HG03439 (cell line): Measurements from ENCODE around the gene SRC.

Experiments used
- ATAC-seq: cut with Tn5 transposase; IDR thresholded peaks from one replicate; pipeline ENCODE4 v1.9.1; 2021; ENCODE audit warnings: mild to moderate bottlenecking, moderate library complexity; ENCODE audit not compliant: unreplicated experiment

Gene SRC

DNA sequence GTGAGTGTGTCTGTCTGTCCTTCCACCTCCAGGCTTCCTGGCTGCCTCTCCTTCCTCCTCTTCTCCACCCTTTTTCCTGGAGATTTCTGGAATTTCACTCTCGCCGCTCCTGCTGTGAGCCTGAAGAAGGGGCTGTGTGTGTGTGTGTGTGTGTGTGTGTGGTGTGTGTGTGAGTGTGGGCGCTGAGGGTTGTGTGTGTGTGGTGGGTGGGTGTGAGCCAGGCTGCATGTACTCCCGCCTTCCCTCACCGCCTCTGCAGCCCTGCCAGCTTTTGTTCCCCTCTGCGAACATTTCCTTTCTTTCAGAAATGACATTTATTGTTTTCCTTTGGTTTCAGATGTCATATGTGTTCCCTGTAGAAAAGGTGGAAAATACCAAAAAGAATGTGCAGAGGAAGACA is 76.0 kb downstream of the SRC start:
- ATAC-seq, result no peak

DNA sequence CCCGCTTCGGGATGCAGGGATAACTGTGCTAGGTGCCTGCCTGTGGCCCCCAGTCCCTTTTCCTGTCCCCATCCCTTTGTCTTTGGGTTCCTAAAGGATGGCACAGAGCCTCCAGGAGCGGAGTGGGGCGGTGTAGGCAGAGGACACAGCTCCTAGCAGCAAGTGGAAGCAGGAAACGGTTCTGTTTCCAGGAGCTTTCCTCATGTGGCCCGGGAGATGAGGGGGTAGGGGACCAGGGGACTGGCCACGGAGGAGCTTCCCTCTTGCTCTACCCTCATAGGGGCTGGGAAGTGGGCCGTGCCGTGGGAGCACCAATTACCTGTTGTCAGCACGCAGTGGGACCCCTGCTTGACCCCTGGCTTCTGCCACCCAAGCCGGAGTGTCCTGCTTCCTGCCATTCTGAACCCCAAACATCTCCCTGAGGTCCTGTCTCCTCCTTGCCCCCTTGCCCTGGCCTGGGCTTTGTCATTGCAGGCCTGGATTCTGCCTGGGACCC is 76.9 kb downstream of the SRC start:
- no peak for ATAC-seq

DNA sequence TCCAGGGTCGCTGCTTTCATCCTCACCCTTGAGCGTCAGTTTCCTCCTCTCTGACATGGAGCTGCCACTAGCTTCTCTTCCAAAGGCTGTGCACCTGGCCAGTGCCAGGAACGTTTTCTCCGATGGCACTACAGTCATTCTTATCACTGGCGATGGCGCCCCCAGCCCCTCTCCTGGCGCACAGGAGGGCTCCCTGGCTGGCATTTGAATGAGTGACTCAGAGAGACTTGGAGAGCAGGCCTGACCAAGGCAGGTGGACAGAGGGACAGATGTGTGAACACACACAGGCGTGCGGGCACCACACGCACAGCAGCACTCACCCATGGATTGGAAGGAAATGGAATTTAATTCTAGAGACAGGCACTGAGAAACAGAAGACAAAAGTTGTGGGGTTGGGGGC is 77.6 kb downstream of the SRC start:
- no peak for ATAC-seq

DNA sequence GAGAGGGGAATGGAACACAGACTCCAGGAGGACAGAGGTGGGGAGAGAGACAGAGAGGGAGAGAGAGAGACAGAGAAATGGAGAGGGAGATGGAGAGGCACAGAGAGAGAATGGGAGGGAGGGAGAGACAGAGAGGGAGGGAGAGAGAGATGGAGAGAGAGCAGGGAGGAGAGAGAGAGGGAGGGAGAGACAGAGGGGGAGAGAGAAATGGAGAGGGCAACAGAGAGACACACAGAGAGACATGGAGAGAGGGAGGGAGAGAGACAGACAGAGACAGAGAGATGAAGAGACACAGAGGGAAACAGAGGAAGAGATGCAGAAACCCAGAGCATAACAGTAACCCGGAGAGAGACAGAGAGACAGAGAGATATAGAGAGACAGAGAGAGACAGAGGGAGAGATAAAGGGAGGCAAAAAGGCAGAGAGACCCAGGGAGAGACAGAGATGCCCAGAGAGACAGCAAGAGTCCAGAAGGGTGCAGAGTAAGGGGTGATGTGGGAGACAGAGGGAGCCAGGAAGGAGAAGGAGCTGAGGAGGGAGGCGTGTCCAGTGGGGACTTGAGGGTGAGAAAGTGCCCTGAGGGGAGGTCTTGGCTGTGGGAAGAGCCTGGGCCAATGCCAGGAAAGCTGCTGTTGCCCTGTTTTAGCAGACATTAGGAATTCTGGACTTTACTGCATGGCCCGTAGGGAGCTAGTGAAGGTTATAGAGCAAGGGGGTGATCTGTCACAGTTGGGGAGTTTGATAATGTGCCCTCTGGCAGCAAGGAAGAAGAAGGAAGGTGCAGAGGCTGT is 78.3 kb downstream of the SRC start:
- no peak for ATAC-seq

DNA sequence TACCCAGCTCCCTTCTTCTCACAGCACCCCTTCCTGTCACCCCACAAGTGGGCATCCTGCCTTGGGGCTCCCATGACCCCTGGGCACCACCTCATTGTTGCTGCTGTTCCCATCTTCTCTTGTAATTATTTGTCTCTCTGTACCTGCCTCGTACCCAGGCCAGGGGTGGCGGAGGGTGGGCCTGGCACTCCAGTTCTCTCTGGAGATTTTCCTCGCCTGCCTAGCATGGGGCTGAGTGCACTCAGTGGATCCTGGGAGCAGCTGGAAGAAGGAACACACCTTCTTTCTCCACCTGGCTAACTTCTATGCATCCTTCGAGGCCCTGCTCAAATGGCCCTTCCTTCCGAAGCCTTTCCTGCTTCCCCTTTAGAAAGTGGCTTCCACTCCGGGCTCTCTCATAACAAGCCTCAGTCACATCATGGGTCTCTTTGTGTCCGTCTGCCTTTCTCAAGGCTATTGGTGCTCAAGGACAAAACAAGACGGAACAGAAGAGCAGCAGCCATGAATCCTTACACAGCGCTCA is 79.2 kb downstream of the SRC start:
- no peak for ATAC-seq

DNA sequence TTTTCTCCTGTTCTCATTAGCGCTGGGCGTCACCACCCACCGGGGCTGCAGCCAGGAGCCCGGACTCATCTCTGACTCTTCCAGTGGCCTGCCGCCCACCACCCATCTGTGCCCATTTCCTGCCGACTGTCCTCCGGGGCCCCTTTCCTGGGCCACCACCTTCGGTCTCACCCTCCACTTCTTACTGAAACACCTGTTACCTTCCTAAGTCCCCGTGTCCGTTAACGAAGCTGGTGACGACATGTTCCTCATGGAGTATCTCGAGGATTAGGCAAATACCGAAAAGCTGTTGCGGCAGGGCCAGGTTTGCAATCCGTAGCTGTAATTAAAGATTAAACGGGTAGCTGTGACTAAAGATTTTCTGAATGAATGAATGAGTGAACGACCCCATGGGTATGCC is 80.2 kb downstream of the SRC start:
- ATAC-seq, result no peak

DNA sequence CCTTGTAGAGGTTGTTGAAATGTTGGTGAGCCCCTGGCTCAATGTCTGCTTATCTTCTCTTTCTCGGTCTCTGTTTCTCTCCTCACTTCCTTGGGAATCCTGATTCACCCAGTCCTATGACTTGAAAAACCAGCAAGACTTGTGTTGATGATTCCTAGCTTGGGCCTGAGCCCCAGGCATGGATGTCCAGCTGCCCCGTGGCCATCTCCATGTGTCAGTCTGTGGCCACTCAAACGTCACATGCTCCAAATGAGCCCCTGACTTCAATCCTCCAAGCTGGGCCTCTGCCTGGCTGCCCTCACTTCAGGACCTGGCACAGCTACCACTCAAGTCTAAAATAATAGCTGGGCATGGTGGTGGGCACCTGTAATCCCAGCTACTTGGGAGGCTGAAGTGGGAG is 81.0 kb downstream of the SRC start:
- no peak for ATAC-seq

DNA sequence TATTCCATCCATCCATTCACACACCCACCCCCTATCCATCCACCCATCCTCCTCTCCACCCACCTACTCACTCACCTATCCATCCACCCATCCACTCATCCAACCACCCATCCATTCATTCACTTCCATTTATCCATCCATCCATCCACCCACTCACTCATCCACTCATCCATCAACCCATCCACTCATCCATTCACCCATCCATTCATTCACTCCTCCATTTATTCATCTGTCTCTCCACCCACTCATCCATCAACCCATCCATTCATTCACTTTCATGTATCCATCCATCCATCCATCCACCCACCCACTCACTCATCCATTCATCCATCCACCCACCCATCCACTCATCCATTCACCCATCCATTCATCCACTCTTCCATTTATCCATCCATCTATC is 84.1 kb downstream of the SRC start:
- no peak for ATAC-seq

DNA sequence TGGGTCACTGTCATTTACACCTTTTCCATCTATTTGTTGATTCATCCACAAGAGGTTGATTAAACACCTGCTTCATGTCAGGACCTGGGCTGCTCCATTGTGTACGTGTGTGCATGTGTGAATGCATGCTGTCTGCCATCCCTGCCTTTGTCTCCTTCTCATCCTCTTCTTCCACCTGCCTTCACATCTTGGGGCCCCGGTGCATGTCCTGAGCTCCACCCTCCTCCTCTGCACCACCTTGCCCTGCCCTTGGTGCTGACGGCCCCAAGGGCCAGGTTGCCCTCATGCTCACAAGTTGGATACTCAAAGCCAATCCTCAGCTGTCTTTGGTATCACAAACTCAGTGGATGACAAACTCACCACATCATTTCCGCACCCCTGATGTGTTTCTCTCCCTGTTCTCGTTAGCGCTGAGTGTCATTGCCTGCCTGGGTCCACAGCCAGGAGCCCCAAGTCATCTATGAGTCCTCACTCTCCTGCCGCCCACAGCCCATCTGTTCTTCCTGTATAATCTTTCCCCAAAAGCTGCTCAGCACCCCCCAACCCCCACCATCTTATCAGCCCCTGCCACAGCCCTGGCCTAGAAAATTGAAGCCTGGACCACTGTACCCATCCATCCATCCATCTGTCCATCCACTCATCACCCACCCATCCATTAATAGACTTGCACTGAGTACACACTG is 85.0 kb downstream of the SRC start:
- no peak for ATAC-seq

DNA sequence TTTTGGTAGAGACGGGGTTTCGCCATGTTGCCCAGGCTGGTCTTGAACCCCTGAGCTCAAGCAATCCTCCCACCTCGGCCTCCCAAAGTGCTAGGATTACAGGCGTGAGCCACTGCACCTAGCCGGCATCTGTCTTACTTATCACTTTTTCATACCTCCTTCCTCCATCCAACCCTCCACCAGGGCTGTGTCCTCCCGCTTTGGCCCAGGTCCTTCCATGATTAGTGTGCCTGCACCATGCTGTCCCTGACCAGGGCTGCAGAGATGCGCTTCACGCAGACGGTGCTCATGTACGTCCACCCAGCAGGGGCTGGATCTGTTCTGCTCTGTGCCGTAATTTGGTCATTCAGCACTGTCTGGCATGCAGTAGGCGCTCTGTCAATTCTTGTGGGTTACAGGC is 85.8 kb downstream of the SRC start:
- ATAC-seq, result no peak

DNA sequence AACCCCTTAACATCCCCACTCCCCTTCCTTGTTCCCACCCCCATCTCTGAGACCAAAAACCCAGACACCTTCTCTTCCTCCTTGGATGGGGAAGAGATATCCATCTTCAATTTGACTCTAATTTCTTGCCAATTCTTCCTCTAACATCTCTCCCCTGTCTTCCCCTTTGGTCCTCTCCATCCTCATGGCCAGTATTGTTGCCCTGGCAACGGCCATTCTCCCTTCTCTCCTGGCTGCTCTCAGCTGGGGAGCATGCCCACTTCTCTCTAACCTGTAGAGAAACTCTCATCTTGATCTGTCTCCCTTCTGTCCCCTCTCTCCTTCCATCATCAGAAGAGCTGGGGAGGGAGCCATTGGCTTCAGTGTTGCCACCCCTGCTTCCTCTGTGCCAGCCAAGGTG is 86.7 kb downstream of the SRC start:
- no peak for ATAC-seq

DNA sequence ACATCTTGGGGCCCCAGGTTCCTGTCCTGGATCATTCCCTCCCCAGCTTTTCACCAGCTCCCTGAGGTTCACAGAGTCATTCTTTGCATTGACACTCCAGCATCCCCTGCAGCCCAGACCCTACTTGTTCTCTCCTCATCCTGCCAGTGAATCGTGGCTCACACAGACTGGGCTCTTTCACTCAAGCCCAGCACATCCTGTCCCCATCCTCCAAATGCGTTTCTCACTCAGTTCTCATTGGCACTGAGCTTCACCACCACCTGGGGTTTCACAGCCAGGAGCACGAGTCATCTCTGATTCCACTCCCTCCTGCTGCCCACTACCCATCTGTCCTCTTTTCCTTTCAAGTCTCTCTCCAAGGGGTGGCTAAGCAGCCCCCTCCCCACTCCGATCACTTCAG is 89.7 kb downstream of the SRC start:
- no peak for ATAC-seq

DNA sequence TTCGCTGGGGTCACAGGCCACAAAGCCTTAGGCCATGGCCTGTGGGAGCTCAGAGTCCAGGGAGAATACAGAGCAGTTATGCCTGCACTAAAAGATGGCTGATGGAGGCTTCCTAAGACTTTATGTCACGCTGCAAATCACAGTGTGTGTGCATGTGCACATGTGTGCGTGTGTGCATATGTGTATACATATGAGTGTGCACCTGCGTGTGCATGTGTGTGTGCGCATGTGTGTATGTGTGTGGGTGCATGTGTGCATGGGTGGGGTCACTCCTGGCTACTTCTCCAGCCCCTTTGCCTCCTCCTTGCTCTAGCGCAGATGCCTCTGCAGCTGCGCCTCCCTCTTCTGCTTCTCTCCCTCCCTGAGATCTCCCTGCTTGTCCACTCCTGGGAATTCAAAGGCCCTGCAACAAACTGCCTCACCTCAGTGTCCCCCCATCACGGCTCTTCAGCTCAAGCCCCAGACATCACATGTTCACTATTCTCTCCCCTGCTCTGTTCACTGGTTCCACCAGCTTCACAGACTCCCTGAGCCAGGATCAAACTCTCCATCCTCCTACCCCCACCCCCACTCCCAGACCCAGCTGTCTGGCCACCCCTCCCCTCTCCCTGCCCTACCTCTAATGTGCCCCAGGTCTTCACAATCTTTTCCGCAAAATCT is 90.7 kb downstream of the SRC start:
- no peak for ATAC-seq

DNA sequence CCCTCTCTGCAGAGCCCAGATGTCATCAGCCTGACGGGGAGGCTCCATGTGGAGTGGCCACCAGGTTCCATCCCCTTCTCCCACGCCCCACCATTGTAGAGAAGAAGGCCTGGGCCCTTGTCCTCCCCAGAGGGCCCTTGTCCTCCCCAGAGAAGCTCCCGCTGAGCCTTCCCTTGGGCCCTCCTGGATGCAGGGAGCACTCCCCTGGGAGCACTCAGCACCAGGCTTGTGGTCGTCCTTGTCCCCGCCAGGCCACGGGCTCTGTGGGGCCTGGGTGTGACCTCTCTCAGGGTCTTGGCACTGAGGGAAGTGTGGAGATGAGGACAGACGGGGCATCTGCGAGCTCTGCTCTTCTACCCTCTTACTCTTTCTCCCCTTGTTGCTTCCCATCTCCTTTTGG is 91.7 kb downstream of the SRC start:
- no peak for ATAC-seq

DNA sequence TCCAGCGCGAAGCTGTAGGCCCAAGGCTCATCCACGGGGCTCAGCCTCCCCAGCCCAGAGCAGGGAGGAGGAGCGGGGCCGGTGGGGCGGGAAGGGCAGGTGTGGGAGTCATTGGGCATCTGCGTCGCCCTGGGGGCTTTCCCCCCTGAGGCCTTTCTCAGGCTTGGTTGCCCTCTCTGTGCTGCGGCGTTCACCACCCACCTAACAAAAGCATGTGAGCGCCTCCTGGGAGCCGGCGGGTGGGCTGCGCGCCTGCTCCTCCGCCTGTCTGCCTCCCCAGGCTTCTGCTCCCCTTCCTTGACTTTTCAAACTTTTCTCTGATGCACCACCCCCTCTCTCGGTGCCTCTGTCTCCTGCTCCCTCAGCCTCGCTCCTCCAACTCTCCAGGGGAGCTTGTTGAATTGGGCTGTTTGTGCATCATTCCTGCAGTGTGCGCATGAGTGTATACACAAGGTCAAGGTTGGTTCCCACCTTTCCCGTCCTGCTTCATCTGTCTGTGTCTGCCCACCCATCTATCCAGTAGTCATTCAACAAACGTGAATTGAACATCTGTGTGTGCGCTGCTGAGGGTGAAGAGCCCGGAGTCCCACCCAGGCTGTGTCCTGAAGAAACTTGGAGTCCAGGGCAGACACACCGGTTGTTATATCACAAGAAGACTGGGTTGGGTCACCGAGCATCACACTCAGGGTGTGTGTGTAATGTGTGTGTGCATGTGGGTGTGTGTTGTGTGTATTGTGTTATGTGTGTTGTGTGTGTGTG is 92.7 kb downstream of the SRC start:
- no peak for ATAC-seq

DNA sequence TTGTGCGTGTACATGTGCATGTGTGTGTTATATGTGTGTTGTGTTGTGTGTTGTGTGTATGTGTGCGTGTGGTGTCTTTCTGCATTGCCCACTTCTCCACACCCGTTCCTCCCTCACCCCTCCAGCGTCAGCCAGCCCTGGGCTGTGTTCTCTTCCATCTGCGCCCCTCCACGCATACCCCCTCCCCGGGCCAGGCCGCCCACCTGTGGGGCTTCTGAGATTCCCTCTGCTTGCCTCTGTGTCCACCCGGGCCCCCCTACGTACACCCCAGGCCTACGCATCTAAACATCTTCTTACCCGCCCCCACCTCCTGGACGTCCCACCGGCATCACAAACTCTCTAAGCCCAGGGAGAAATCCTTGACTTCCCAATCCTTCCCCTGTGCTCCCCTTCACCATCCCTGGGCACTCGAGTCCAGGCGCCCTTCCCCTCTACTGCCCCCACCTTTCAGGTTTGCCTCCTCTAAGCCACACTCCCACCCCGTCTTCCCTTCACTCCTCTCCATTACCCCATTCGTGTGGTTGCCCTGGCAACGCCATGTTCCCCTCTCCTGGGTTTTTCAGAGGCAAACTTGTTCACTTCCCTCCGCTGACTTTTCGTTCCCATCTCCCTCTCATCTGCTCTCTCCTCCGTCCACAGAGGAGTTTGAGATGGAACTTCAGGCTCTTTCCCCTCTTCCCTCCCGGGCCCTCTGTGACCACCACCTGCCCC is 93.4 kb downstream of the SRC start:
- no peak for ATAC-seq

DNA sequence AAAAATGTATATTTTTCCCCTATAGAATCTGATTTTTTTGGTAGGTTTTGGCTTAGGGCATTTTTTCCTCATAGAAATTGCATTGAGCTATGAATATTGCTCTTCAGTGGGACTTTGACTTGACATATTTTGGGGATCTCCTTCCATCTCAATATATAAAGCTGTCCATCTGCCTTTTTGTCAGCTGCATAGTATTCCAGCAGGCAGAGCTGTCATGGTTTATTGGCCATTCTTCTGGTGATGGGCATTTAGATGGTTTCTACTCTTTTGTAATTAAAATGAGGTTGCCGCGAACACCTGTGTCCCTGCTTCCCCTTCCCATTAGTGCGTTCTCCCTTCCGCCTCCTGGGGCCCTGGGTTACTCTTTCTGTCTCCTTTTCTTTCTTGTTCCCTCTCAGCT is 95.1 kb downstream of the SRC start:
- no peak for ATAC-seq

DNA sequence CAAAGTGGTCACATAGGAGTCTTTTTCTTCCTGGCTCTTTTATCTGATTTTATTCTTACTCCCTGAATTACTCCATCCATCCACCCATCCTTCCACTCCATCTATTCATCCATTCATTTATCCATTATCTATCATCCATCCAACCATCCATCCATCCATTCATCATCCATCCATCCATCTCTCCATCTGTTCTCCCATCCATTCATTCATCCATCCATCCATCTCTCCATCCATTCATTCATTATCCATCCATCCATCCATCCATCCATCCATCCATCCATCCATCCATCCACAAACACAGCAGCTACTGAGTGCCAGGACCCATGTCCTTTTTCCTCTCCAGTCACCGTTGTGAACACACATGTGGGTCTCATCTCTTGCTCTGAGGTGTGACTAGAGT is 96.6 kb downstream of the SRC start:
- ATAC-seq, result no peak

DNA sequence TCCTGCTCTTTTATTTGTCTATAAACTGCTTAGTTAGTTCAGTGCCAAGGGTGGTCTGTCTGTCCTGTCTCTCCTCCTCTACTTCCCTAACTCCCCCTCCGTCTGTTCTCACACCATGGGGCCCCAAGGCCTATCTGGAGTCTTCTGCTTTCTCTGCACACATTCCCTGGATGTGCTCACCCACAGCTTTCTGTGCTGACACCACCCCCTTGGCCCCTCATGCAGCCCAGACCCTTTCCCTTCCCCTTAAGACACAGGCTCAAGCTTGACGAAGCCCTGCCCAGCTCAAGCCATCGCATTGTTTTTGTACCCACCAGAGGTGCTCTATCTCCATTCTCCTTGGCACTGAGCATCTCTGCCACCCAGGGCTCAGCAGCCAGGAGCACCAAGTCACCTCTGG is 97.0 kb downstream of the SRC start:
- ATAC-seq, result no peak

DNA sequence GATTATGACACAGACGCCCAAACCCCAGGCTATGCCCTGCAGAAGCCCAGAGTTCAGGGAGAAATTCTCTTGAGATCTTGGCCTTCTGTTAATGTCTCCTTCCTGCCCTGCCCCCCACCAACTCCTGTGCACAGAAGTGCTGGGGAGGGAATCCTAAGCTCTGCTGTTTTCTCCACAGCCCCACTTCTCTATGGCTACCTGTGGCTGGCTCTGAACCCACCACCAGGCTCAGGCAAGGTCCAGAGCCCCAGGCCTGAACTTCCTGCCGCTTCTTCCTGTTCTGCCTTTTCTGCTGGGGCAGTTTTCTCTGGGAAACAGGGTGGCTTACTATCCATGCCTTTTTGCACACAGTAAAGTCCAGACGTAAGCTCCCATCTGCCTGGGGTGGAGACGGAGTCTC is 97.7 kb downstream of the SRC start:
- no peak for ATAC-seq
